ENCODE results near the gene CLEC16A.

DNA sequence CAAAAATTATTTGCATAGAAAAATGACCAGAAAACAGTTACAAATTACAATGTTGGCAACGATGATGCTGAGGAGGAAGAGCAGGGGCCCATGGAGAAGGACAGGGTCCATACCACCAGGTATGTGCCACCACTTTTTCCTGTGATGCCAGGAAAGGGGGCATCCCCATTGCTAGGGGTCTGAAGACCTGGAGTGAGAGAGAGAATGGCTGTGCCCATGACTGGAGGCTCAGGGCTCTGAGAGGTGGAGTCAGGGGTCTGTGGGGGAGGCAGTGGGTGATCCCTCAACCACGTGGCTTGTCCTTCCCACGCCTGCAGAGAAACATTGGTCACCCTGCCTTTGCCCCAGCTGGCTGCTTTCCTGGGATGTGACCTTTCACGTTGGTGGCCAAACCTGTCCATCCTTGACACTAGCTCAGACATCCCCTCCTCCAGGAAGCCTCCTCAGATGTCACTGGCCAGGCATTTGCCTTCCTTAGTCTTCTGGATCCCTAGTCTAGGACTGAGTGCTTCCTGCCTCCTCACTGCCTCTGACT lies 260.2 kb downstream of the CLEC16A start:
- TF ChIP-seq, protein P1, sequence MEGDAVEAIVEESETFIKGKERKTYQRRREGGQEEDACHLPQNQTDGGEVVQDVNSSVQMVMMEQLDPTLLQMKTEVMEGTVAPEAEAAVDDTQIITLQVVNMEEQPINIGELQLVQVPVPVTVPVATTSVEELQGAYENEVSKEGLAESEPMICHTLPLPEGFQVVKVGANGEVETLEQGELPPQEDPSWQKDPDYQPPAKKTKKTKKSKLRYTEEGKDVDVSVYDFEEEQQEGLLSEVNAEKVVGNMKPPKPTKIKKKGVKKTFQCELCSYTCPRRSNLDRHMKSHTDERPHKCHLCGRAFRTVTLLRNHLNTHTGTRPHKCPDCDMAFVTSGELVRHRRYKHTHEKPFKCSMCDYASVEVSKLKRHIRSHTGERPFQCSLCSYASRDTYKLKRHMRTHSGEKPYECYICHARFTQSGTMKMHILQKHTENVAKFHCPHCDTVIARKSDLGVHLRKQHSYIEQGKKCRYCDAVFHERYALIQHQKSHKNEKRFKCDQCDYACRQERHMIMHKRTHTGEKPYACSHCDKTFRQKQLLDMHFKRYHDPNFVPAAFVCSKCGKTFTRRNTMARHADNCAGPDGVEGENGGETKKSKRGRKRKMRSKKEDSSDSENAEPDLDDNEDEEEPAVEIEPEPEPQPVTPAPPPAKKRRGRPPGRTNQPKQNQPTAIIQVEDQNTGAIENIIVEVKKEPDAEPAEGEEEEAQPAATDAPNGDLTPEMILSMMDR (IDR thresholded peaks at IDR 0.05) = no peak
- TF ChIP-seq POLR2A (IDR thresholded peaks at IDR 0.05) (no peak), POLR2AphosphoS5 (IDR thresholded peaks at IDR 0.05) (no peak)

Data from transverse colon (tissue), 4 donors.